K562 (cell line): ENCODE results near the gene ADARB2. TPM values are rescaled to one million over a fixed set of nuclear protein-coding genes. Genes with fewer than 3 reads are reported as not detected.

Experiments
- ATAC-seq: fragments of 200-7000 bp; cut with Tn5 transposase; 3 replicates; pipeline ENCODE4 v1.9.1; 2020; ENCODE audit warnings: moderate library complexity
- BruUV-seq: library from RNA; stranded (reverse); fragments of 400-500 nt; replicated peaks from 2 replicates; lab custom pipeline; 2021; lab: Mats Ljungman, UMichigan
- CTCF ChIA-PET: fragments of 300-600 bp; formaldehyde crosslinking; extraction: SDS; loops from one replicate; lab custom pipeline; 2021; ENCODE audit warnings: low intra/inter-chr PET ratio; lab: Yijun Ruan, JAX
- POLR2A ChIA-PET: fragments of 300-600, 350-650 bp; sonication (Branson Sonifier 250); formaldehyde crosslinking; extraction: SDS; loops from one replicate; lab custom pipeline; 2021; ENCODE audit warnings: antibody characterized with exemption, inconsistent platforms; lab: Yijun Ruan, JAX
- DNase-seq, 4 experiments: peaks; one replicate each; pipeline versions ENCODE4 v3.0.0 to v3.0.0-alpha.2; 2011 to 2018; ENCODE audit warnings: low spot score in 3 of 4, mixed read lengths in 3 of 4; ENCODE audit errors: extremely low read depth in 1 of 4
- FAIRE-seq: peaks from 2 replicates; lab custom pipeline; 2011; peaks lifted over from hg19 to GRCh38; lab: Jason Lieb, UNC
- H2AFZ ChIP-seq: 2 replicates; pipeline ENCODE4 v1.6.0; 2011; ENCODE audit warnings: low read depth, low read length, control low read depth, inconsistent platforms
- H3K27ac ChIP-seq: fragments of 200-600 bp; 3 replicates; pipeline ENCODE4 v1.8.0; 2011; ENCODE audit warnings: low read depth, mild to moderate bottlenecking, control low read depth, inconsistent platforms, low read length, moderate library complexity, mixed read lengths; ENCODE audit errors: extremely low read depth
- H3K27me3 ChIP-seq, 2 experiments: fragments of 300-600 bp in 1 of 2; 2 replicates in 1 of 2; 3 replicates in 1 of 2; pipeline versions ENCODE4 v1.6.0 to v1.8.0; 2011; ENCODE audit warnings: inconsistent platforms in 2 of 2, low read length in 2 of 2, mild to moderate bottlenecking in 1 of 2, mixed read lengths in 1 of 2, moderate library complexity in 1 of 2; ENCODE audit not compliant: control insufficient read depth in 2 of 2, insufficient read depth in 2 of 2
- H3K36me3 ChIP-seq: fragments of 300-600 bp; 3 replicates; pipeline ENCODE4 v1.8.0; 2011; ENCODE audit warnings: mild to moderate bottlenecking, low read length, inconsistent platforms; ENCODE audit not compliant: control insufficient read depth, insufficient read depth
- H3K4me1 ChIP-seq, 2 experiments: fragments of 200-600 bp in 1 of 2; replicated peaks in 1 of 2; 2 replicates in 1 of 2; 3 replicates in 1 of 2; pipeline versions ENCODE4 v1.5.1 to v1.8.0; 2011; ENCODE audit warnings: inconsistent platforms in 2 of 2, low read length in 2 of 2, mild to moderate bottlenecking in 1 of 2, mixed read lengths in 1 of 2, moderate library complexity in 1 of 2; ENCODE audit not compliant: control insufficient read depth in 2 of 2, insufficient read depth in 2 of 2
- H3K4me2 ChIP-seq: 2 replicates; pipeline ENCODE4 v1.6.1; 2011; ENCODE audit warnings: low read length, control low read depth, inconsistent platforms, mixed read lengths; ENCODE audit not compliant: insufficient read depth
- H3K4me3 ChIP-seq: fragments of 200-600 bp; sonication (generic), shearing (Covaris generic); 2 replicates; pipeline ENCODE4 v1.5.1; 2016; ENCODE audit warnings: control low read depth, inconsistent platforms
- H3K79me2 ChIP-seq: fragments of 200-600 bp; 3 replicates; pipeline ENCODE4 v1.8.0; 2011; ENCODE audit warnings: low read length, inconsistent platforms; ENCODE audit not compliant: control insufficient read depth, insufficient read depth
- H3K9ac ChIP-seq, 2 experiments: 2 replicates each; pipeline versions ENCODE4 v1.6.0 to v1.6.1; 2011; ENCODE audit warnings: low read depth in 2 of 2, low read length in 2 of 2, control low read depth in 1 of 2, inconsistent platforms in 1 of 2, mild to moderate bottlenecking in 1 of 2, mixed read lengths in 1 of 2; ENCODE audit not compliant: insufficient read depth in 1 of 2
- H3K9me1 ChIP-seq: one replicate; pipeline ENCODE4 v1.6.0; 2011; ENCODE audit warnings: inconsistent platforms, mild to moderate bottlenecking, low read length, moderate library complexity; ENCODE audit not compliant: control insufficient read depth, insufficient read depth
- H3K9me3 ChIP-seq: replicated peaks from 2 replicates; pipeline ENCODE4 v1.5.1; 2011; ENCODE audit warnings: low read depth, low read length, inconsistent platforms; ENCODE audit not compliant: control insufficient read depth, insufficient read depth
- H4K20me1 ChIP-seq: replicated peaks from 2 replicates; pipeline ENCODE4 v1.6.1; 2011; ENCODE audit warnings: low read length, inconsistent platforms, mixed read lengths; ENCODE audit not compliant: control insufficient read depth, insufficient read depth
- ASH1L ChIP-seq: fragments of 450-650 bp; IDR thresholded peaks from 2 replicates; pipeline ENCODE4 v1.6.1; 2018; ENCODE audit warnings: borderline replicate concordance, mild to moderate bottlenecking, low read depth; ENCODE audit not compliant: partially characterized antibody
- DPF2 ChIP-seq: fragments of 450-650 bp; IDR thresholded peaks from 2 replicates; pipeline ENCODE4 v1.6.1; 2016
- EHMT2 ChIP-seq: fragments of 450-650 bp; IDR thresholded peaks from 2 replicates; pipeline ENCODE4 v1.6.1; 2018; ENCODE audit warnings: antibody characterized with exemption
- ELF2 ChIP-seq: fragments of 250-450 bp; sonication (Bioruptor Pico); IDR thresholded peaks from 2 replicates; pipeline ENCODE4 v1.5.0; 2021; ENCODE audit warnings: mild to moderate bottlenecking
- MEF2D ChIP-seq: conservative IDR thresholded peaks from 2 replicates; pipeline ENCODE4 v1.6.1; 2016; ENCODE audit warnings: low read depth, missing genetic modification characterization, missing compliant biosample characterization
- MEIS2 ChIP-seq: fragments of 450-650 bp; IDR thresholded peaks from 2 replicates; pipeline ENCODE4 v1.6.1; 2014; ENCODE audit warnings: mild to moderate bottlenecking; ENCODE audit not compliant: partially characterized antibody
- PCBP2 ChIP-seq: fragments of 200-400 bp; formaldehyde crosslinking; IDR thresholded peaks from 2 replicates; pipeline ENCODE4 v1.6.1; 2018; ENCODE audit warnings: low read length, low read depth, mild to moderate bottlenecking, moderate library complexity; ENCODE audit not compliant: poor library complexity, severe bottlenecking
- PPARD ChIP-seq: fragments of 250-450 bp; sonication (Bioruptor Pico); IDR thresholded peaks from 2 replicates; pipeline ENCODE4 v1.8.0; 2022; ENCODE audit warnings: inconsistent platforms, mild to moderate bottlenecking, moderate library complexity
- STAT5A ChIP-seq: IDR thresholded peaks from 2 replicates; pipeline ENCODE4 v1.6.1; 2012; ENCODE audit warnings: low read length, inconsistent platforms, borderline replicate concordance
- ZFP1 ChIP-seq: fragments of 450-650 bp; formaldehyde crosslinking; IDR thresholded peaks from 2 replicates; pipeline ENCODE4 v1.4.0; 2020; ENCODE audit warnings: mild to moderate bottlenecking, mixed read lengths
- WGBS: fragments of 100-300 bp; shearing (Covaris generic); methylation state at CpG from one replicate; pipeline ENCODE4 v1.1.6; 2016; ENCODE audit warnings: low coverage, mixed read lengths; ENCODE audit not compliant: insufficient coverage; ENCODE audit errors: missing lambda C conversion rate; 5-methylcytosine and 5-hydroxymethylcytosine counted together
- in situ Hi-C: fragments of 300-500 bp; cut with MboI; formaldehyde crosslinking; loops from 4 replicates; pipeline ENCODE4 v1.15.0; 2018; ENCODE audit warnings: inconsistent platforms, mixed read lengths
- intact Hi-C: fragments of 100-400 bp; cut with micrococcal nuclease; formaldehyde crosslinking; loops from 2 replicates; pipeline ENCODE4 v1.14.2; 2022
- polyA plus RNA-seq, 8 experiments: library from polyadenylated mRNA; depleted of rRNA in 4 of 8; stranded (reverse) in 5 of 8; unstranded in 3 of 8; fragments of >200 nt; fragmentation: Nextera tagmentation in 2 of 8; fragmentation: Illumina TruSeq in 1 of 8; extraction: Ambion mirVana in 2 of 8; extraction: Trizol in 1 of 8; gene quantifications; 2 replicates each; pipeline versions ENCODE4 v1.2.1 to v1.2.3, GENCODE V29; 2011 to 2014; ENCODE audit warnings: inconsistent platforms in 1 of 8, missing spikeins in 1 of 8
- total RNA-seq, 7 experiments: library from RNA; depleted of rRNA in 6 of 7; stranded (reverse); fragments of >200 nt in 6 of 7; fragmentation: Illumina TruSeq in 2 of 7; extraction: Trizol in 2 of 7; gene quantifications; 2 replicates each; pipeline versions ENCODE4 v1.2.1 to v1.2.3, GENCODE V29; 2011 to 2021; ENCODE audit warnings: low replicate concordance in 1 of 7
- TF ChIP-seq, protein P1 (sequence below): fragments of 250-450 bp; sonication (Bioruptor Pico); IDR thresholded peaks from 2 replicates; pipeline ENCODE4 v1.4.0; 2020; ENCODE audit warnings: borderline replicate concordance
- TF ChIP-seq, protein P2 (sequence below): fragments of 250-450 bp; sonication (Bioruptor Pico); IDR thresholded peaks from 2 replicates; pipeline ENCODE4 v1.4.0; 2020

ADARB2 gene
- total and polyA plus RNA-seq, 9 of the 15 experiments (the other 6 are each of a cell fraction or from before 2014, with no cell fraction given) = not detected

DNA sequence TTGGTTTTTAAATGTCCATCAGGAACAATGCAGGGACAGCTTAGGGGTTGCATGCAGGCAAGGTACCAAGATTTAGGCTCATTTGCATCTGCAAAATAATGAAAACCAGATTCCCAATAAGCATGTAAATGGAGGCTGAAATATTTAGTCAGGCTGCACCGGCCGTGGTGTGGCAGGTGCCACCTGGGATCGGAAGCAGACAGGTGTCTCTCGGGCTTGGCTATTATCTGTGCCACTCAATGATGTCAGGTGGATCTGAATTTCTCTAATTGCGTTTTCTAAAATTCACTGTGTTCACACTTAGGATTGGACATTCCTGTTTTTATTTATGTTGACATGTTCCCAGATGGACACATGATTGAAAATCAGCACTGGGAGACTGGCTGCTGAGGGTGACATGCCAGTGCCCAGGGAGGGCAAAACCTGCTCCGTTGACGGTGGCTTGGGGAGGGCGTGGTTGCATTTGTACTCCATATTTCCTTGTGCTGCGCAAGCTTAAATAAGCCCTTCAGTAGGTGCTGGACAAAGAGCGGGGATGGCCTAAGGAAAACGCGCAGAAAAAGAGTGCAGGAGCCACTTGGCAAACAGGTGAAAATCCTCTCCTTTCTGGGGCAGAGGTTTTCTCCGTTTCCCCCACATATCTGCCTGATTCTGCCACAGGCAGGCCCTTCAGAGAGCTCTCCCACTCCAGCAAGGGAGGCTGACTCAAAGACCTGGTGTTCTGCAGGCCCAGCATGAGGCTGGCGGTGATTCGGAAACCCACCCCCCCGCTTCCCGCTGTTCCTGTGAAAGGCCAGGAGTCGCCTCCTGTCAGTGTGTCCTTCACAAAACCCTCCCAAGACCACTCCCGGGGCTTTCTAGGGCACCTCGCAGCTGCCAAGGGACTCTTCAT is 538.6 kb downstream of the ADARB2 start:
- no peak overlapping the region; a peak in 1 of 4 replicates for H3K9ac ChIP-seq
- WGBS = 5% methylated on average over 20 of the region's 20 CpGs
- ChIA-PET POLR2A (interaction anchor here (0.6 kb wide), 1 partner anchor 224 kb away, joined by 4 read pairs; no protein-coding TSS in a partner anchor), CTCF (no interaction called here)
- H3K9me3 ChIP-seq = no peaks in the 10 kb centered on the region
- H2AFZ ChIP-seq = no peak overlapping the region
- no TSS peak for BruUV-seq
- ATAC-seq (no peak), DNase-seq (no peak), FAIRE-seq (no peak)
- no peak overlapping the region for H3K4me3 ChIP-seq
- H4K20me1 ChIP-seq = peaks cover 17% of the 10 kb centered on the region; the same call in 1 of the 2 replicates
- no peaks in the 10 kb centered on the region for H3K9me1 ChIP-seq
- in situ Hi-C loops (no loop called here), intact Hi-C loops (no loop called here)
- H3K27me3 ChIP-seq = peaks cover 46 to 51% of the 10 kb centered on the region in 2 experiments
- peaks cover 0 to 4% of the 10 kb centered on the region in 2 experiments; a peak in 2 of 5 replicates for H3K4me1 ChIP-seq
- H3K27ac ChIP-seq = no peak overlapping the region
- no peak for TF ChIP-seq ZFP1
- TF ChIP-seq MEIS2 = no peak
- TF ChIP-seq EHMT2 = no peak
- TF ChIP-seq ASH1L = no peak
- H3K79me2 ChIP-seq = no peaks in the 10 kb centered on the region
- H3K4me2 ChIP-seq = no peak overlapping the region
- H3K36me3 ChIP-seq = no peaks in the 10 kb centered on the region

DNA sequence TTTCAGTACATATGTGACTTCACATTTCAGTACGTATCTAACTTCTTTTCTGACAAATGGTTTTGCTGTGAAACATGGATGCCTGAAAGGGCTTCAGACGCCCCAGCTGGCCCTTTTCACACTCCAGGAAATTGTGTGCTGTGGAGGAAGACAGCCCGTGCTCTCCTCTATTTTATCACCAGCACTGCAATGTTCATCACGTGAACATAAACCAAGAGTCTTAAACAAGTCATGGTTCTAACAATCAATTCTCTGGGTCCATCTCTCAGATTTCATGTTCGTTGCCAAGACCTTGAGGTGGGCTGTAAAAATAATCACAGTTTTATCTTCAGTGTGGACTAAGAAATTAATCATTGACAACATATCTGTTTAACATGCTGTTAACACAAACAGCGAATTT is 539.9 kb downstream of the ADARB2 start:
- DNase-seq (no peak), FAIRE-seq (peak; percentile 11), ATAC-seq (no peak)
- Histone ChIP-seq H3K79me2 (no peaks in the 10 kb centered on the region), H4K20me1 (peaks cover 14% of the 10 kb centered on the region; the same call in 1 of the 2 replicates), H3K27me3 (peaks cover 37 to 49% of the 10 kb centered on the region in 2 experiments), H3K9me1 (no peaks in the 10 kb centered on the region), H3K9me3 (no peaks in the 10 kb centered on the region), H3K9ac (no peak overlapping the region), H3K4me1 (peaks cover 0 to 4% of the 10 kb centered on the region in 2 experiments; a peak in 2 of 5 replicates), H3K4me3 (no peak overlapping the region), H2AFZ (no peak overlapping the region), H3K27ac (no peak overlapping the region), H3K4me2 (no peak overlapping the region), H3K36me3 (no peaks in the 10 kb centered on the region)
- WGBS = 0% methylated on average over 6 of the region's 6 CpGs
- TF ChIP-seq, protein P1, sequence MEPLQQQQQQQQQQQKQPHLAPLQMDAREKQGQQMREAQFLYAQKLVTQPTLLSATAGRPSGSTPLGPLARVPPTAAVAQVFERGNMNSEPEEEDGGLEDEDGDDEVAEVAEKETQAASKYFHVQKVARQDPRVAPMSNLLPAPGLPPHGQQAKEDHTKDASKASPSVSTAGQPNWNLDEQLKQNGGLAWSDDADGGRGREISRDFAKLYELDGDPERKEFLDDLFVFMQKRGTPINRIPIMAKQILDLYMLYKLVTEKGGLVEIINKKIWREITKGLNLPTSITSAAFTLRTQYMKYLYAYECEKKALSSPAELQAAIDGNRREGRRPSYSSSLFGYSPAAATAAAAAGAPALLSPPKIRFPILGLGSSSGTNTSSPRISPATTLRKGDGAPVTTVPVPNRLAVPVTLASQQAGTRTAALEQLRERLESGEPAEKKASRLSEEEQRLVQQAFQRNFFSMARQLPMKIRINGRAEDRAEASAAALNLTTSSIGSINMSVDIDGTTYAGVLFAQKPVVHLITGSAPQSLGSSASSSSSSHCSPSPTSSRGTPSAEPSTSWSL (CRISPR knock-in tag) = no peak
- TF ChIP-seq MEF2D (tag) (no peak), DPF2 (no peak), PPARD (CRISPR knock-in tag) (no peak), ELF2 (no peak), STAT5A (no peak), PCBP2 (no peak)
- TF ChIP-seq, protein P2, sequence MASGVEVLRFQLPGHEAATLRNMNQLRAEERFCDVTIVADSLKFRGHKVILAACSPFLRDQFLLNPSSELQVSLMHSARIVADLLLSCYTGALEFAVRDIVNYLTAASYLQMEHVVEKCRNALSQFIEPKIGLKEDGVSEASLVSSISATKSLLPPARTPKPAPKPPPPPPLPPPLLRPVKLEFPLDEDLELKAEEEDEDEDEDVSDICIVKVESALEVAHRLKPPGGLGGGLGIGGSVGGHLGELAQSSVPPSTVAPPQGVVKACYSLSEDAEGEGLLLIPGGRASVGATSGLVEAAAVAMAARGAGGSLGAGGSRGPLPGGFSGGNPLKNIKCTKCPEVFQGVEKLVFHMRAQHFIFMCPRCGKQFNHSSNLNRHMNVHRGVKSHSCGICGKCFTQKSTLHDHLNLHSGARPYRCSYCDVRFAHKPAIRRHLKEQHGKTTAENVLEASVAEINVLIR = no peak
- ChIA-PET POLR2A (no interaction called here), CTCF (no interaction called here)
- no TSS peak for BruUV-seq
- intact Hi-C loops = no loop called here
- in situ Hi-C loops = no loop called here
